Stimulated activated CD8-positive, alpha-beta memory T cell treated with anti-CD3 and anti-CD28 coated beads, Interleukin-15, amount 100 ng/mL, for 4 hours (primary cell): ENCODE results near the gene TOR1B.
"Not testable (repeated sequence)": the region's sequence is repeated elsewhere in the genome, so short reads cannot be mapped to it uniquely, and the experiment has no call there.

ENCODE experiments used
- DNase-seq, 2 donors: peaks; one replicate each; pipeline ENCODE4 v3.0.0-alpha.2; 2020; ENCODE audit warnings: low read depth in 2 of 2

The TOR1B gene

DNA sequence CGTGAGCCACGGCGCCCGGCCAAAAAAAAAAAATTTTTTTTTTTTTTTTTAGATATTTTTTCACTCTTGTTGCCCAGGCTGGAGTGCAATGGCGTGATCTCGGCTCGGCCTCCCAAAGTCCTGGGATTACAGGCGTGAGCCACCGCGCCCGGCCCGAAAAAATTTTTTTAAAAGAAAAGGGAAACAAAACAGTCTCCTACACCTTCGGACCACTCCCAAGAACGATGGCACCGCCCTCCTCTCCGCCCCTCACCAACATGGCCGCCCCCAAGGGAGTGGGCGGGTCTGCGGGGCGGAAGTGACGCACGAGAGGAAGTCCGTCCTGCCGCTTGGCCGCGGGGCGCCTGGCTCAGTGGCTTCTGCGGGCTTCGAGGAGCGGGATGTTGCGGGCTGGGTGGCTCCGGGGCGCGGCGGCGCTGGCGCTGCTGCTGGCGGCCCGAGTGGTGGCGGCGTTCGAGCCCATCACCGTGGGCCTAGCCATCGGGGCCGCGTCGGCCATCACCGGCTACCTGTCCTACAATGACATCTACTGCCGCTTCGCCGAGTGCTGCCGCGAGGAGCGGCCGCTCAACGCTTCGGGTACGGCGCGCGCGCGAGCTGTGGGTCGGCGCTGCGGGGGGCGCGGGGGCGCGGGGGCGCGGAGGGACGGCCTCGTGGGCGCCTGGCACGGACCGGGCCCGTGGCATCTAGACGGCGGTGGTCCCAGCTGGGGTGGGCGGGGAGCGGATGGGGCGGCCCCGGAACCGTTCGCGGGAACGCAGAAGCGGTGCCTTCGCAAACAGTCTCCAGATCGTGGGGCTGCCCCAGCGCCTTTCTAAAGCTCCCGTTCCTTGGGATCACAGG lies at the start of gene TOR1B:
Gene TOR1B, plus strand, starts transcription at position 352 of the 843 bp plus-strand sequence. Its CDS starts 29 bp downstream, at position 381.
- DNase-seq, result peak; percentile 87 to 90

DNA sequence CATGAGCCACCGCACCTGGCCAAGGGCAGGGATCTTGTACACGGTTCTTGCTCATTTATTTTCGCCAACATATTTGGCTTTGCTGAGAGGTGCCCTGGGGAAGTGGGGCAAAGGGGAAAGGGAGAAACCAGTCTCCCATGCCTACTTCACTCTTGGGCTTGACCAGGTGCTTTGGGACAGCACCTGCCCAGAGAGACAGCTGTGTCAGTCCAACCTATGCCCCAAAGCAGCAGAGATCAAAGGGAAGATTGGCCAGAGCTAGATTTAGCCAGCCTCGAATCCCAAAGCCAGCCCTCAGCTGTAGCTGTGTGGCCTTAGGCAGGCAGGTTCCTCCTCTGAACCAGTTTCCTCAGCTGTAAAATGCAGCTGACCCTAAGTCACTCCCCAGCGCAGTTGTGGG lies 47.8 kb upstream of the TOR1B start:
- DNase-seq, result no peak

GRCh38 chr9:129756191-129756590 lies 46.8 kb upstream of the TOR1B start:
- no peak for DNase-seq

GRCh38 chr9:129757045-129757444 lies 45.9 kb upstream of the TOR1B start:
- DNase-seq, result no peak

GRCh38 chr9:129759319-129759718 lies 43.7 kb upstream of the TOR1B start:
- DNase-seq, result no peak

- no peak for DNase-seq
These were observed 43.0 kb upstream of the TOR1B start for GRCh38 chr9:129759804-129760502.

DNA sequence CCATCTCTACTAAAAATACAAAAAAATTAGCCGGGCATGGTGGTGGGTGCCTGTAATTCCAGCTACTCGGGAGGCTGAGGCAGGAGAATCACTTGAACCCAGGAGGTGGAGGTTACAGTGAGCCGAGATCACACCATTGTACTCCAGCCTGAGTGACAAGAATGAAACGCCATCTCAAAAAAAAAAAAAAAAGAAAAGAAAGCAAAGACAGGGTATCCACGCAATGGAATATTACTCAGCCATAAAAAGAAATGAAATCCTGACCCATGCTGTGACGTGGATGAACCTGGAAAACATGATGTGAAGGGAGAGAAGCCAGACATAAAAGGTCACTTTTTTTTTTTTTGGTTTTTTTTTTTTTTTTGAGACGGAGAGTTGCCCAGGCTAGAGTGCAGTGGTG lies 42.2 kb upstream of the TOR1B start:
- not testable (repeated sequence) for DNase-seq

DNA sequence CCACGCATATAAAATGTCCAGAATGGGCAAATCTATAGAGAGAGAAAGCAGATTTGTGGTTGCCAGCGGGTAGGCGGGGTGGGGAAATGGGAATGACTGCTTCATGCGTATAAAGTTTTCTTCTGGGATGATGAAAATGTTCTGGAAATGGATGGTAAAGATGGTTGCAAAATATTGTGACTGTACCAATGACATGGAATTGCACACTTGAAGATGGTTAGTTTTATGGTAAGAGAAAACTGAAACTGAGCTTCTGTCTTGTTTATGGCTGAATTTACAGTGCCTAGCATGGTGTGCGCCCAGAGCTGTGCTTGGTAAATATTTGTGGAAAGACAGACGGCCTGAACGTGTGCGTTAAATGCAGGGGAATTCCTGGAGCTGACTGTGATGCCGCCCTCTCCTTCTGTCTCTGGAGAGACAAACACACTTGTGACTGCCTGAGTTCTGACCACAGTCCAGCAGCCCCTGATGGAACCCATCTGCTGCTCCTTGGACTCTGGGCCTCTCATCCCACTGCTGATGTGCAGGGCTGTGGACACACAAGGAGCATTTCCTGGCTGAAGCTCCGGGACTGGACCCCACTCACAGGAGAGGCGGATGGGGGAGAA lies 41.6 kb upstream of the TOR1B start:
- DNase-seq, result no peak

DNA sequence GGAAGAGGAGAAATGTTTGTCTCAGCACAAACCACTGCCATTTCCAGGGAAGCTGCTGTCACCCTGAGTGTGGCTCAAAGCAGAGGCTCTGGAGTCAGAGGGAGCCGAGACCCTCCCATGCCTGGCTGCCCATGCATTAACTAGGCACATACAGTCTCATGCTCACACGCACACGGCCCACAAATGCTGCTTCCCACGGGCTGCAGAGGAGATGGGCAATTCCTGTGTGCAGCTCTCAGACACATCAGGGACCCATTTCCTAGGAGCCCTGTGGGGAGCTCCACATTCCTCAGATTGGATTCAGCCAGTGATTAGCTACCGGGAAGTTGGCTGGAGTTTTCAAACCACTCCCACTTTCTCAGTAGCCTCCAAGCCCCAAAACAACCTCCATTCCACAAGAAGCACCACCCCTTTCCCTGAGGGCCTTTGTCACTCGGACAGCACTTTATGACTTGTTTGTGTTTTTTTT lies 41.0 kb upstream of the TOR1B start:
- DNase-seq, result no peak

DNA sequence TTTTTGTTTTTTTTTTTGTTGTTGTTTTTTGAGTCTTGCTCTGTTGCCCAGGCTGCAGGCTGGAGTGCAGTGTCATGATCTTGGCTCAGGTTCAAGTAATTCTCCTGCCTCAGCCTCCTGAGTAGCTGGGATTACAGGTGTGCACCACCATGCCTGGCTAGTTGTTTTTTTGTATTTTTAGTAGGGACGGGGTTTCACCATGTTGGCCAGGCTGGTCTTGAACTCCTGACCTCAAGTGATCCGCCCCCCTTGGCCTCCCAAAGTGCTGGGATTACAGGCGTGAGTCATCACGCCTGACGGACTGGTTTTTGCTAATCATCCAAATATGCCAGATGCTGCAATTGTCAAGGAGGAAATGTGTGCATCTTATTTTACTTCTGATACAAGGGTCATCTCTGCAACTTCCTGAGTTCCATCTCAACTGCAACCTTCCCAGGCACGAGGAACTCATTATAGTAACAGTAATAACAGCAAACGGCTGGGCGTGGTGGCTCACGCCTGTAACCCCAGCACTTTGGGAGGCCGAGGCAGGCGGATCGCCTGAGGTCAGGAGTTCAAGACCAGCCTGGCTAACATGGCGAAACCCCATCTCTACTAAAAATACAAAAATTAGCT lies 40.5 kb upstream of the TOR1B start:
- DNase-seq, result not testable (repeated sequence)

DNA sequence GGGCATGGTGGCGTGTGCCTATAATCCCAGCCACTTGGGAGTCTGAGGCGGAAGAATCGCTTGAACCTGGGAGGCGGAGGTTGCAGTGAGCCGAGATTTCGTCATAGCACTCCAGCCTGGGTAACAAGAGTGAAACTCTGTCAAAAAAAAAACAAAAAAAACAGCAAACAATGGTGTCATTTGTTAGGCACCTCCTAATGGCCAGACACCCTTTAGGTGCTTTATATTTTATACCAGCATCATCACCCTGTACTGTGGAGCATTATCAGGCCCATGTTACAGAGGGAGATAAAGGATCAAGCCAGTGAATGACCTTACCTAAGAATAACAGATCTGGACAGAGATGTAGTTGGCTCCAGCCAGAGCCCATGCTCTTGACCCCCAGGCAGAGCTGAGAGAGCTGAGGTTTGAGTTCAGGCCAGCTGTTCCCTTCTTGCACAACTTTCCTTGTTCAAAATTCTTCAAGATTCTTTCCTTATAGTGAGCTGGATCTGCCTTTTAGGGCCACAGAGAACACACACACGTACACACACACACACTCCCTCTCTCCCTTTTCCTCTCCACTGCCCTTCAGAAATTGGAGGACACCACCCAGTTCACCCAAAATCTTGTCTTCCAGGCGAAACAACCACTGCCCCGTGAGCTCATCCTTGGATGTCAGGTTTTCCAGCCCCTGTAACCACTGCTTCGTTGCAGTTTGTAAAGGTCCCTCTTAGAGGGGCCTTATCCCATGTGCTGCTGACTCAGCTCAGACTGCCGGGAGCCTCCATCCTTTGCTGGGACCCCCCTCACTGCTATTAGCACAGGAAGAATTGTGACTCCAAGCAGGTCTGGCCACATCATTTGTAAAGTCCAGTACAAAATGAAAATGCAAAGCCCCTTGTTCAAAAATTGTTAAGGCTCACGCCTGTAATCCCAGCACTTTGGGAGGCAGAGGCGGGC lies 39.7 kb upstream of the TOR1B start:
- DNase-seq, result no peak

- no peak for DNase-seq
These were observed 37.1 kb upstream of the TOR1B start for GRCh38 chr9:129765764-129766317.

DNA sequence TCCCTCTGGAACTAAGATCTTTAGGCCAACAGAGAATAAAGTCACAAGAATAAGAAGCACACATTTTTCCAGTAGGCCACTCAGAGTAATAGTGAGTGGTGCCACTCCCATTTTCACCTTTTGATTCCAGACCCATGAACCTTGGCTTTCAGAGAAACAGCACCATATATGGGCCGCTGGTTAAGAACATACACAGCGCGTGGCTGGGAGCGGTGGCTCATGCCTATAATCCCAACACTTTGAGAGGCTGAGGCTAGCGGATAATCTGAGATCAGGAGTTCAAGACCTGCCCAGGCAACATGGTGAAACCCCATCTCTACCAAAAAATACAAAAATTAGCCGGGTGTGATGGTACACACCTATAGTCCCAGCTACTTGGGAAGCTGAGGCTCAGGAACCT lies 34.5 kb upstream of the TOR1B start:
- DNase-seq, result no peak

GRCh38 chr9:129769669-129770068 lies 33.3 kb upstream of the TOR1B start:
- DNase-seq, result no peak

- DNase-seq, result no peak
These were observed 32.2 kb upstream of the TOR1B start for GRCh38 chr9:129770741-129771140.

GRCh38 chr9:129773262-129774048 lies 29.5 kb upstream of the TOR1B start:
- DNase-seq, result no peak

GRCh38 chr9:129774791-129775447 lies 28.1 kb upstream of the TOR1B start:
- DNase-seq, result no peak

- DNase-seq, result no peak
These were observed 27.6 kb upstream of the TOR1B start for GRCh38 chr9:129775448-129775798.

DNA sequence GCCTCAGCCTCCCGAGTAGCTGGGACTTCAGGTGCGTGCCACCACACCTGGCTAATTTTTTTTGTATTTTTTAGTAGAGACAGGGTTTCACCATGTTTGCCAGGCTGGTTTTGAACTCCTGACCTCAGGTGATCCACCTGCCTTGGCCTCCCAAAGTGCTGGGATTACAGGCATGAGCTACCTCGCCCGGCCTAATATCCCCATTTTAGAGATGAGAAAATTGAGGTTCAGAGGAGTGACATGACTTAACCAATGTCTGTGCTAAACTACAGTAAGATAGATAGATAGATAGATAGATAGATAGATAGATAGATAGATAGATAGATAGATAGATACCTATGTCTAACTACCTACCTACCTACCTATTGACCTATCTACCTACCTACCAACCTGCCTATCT lies 26.9 kb upstream of the TOR1B start:
- not testable (repeated sequence) for DNase-seq
